Measurements from ENCODE around the gene TMEM131.

- TF ChIP-seq CTCF (conservative IDR thresholded peaks at IDR 0.05; ENCODE audit: low read depth, low read length) (no peak), EZH2 (IDR thresholded peaks at IDR 0.05; ENCODE audit: borderline replicate concordance, low read depth, low read length, poor library complexity, severe bottlenecking) (no peak)
Observed at GRCh38 chr2:97808816-97809215, 186.9 kb downstream of the TMEM131 start.
